ENCODE measurements around the gene SLC22A23. TPM values are rescaled to one million over a fixed set of nuclear protein-coding genes. Genes with fewer than 3 reads are reported as not detected.

SLC22A23 gene
- total and polyA plus RNA-seq, 4 donors, result 4.9 to 45.4 (median 19.7) TPM

- WGBS, result 95% methylated on average over 16 of the region's 16 CpGs
- Histone ChIP-seq H3K9me3 (ENCODE audit: control insufficient read depth in 4 of 4, low read length in 3 of 4) (no peaks in the 10 kb centered on the region), H3K36me3 (ENCODE audit: control insufficient read depth in 4 of 4, insufficient read depth in 3 of 4, low read depth in 1 of 4, low read length in 3 of 4) (peaks cover 4 to 24% (median 13%) of the 10 kb centered on the region in 4 donors), H3K9ac (ENCODE audit: low read depth in 1 of 2, low read length in 2 of 2) (no peak overlapping the region), H3K27ac (ENCODE audit: low read depth in 1 of 2, low read length in 2 of 2) (no peak overlapping the region), H3K4me3 (ENCODE audit: low read depth in 1 of 3, low read length in 3 of 3) (no peak overlapping the region), H3K4me1 (ENCODE audit: control insufficient read depth in 4 of 4, insufficient read depth in 4 of 4, low read length in 3 of 4) (no peaks in the 10 kb centered on the region), H3K27me3 (ENCODE audit: control insufficient read depth in 4 of 4, insufficient read depth in 4 of 4, low read length in 3 of 4) (no peaks in the 10 kb centered on the region)
- no peak for DNase-seq (ENCODE audit: low spot score)
- no peak for TF ChIP-seq REST (IDR thresholded peaks at IDR 0.05)
- TF ChIP-seq YY1 (IDR thresholded peaks at IDR 0.05), result no peak
- TF ChIP-seq GABPA (IDR thresholded peaks at IDR 0.05 in 1 of 2, conservative IDR thresholded peaks at IDR 0.05 in 1 of 2), result no peak
- no peak for TF ChIP-seq FOXA2 (IDR thresholded peaks at IDR 0.05)
- no peak for TF ChIP-seq FOXA1 (IDR thresholded peaks at IDR 0.05)
- TF ChIP-seq SP1 (IDR thresholded peaks at IDR 0.05), result no peak
- TF ChIP-seq, protein P1, sequence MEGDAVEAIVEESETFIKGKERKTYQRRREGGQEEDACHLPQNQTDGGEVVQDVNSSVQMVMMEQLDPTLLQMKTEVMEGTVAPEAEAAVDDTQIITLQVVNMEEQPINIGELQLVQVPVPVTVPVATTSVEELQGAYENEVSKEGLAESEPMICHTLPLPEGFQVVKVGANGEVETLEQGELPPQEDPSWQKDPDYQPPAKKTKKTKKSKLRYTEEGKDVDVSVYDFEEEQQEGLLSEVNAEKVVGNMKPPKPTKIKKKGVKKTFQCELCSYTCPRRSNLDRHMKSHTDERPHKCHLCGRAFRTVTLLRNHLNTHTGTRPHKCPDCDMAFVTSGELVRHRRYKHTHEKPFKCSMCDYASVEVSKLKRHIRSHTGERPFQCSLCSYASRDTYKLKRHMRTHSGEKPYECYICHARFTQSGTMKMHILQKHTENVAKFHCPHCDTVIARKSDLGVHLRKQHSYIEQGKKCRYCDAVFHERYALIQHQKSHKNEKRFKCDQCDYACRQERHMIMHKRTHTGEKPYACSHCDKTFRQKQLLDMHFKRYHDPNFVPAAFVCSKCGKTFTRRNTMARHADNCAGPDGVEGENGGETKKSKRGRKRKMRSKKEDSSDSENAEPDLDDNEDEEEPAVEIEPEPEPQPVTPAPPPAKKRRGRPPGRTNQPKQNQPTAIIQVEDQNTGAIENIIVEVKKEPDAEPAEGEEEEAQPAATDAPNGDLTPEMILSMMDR (IDR thresholded peaks at IDR 0.05; ENCODE audit: low read depth, low read length, missing input control), result no peak
- TF ChIP-seq RAD21 (IDR thresholded peaks at IDR 0.05), result no peak
- TF ChIP-seq EGR1 (IDR thresholded peaks at IDR 0.05; ENCODE audit: low read depth in 2 of 2), result no peak
- TF ChIP-seq, protein P2, sequence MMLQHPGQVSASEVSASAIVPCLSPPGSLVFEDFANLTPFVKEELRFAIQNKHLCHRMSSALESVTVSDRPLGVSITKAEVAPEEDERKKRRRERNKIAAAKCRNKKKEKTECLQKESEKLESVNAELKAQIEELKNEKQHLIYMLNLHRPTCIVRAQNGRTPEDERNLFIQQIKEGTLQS (IDR thresholded peaks at IDR 0.05), result no peak
- no peak for TF ChIP-seq RXRA (IDR thresholded peaks at IDR 0.05)
- TF ChIP-seq, protein P3, sequence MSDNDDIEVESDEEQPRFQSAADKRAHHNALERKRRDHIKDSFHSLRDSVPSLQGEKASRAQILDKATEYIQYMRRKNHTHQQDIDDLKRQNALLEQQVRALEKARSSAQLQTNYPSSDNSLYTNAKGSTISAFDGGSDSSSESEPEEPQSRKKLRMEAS (IDR thresholded peaks at IDR 0.05), result no peak
- no peak for TF ChIP-seq TAF1 (conservative IDR thresholded peaks at IDR 0.05)
- TF ChIP-seq HNF4A (conservative IDR thresholded peaks at IDR 0.05), result no peak
- TF ChIP-seq JUND (IDR thresholded peaks at IDR 0.05), result no peak
- no peak for TF ChIP-seq ZBTB33 (IDR thresholded peaks at IDR 0.05)
- no peak for TF ChIP-seq HNF4G (IDR thresholded peaks at IDR 0.05)
- TF ChIP-seq NR2F2 (IDR thresholded peaks at IDR 0.05), result no peak
Measured at GRCh38 chr6:3304500-3305215, 152.2 kb downstream of the SLC22A23 start.
